Amygdala (tissue), 56 donors: ENCODE data around the gene MKNK1.
"Not testable (repeated sequence)": the region's sequence is repeated elsewhere in the genome, so short reads cannot be mapped to it uniquely, and the experiment has no call there.

Experiments used
- DNase-seq, 56 donors: peaks; one replicate each; lab custom pipeline; 2025; lab: John Stamatoyannopoulos, UW

The MKNK1 gene

DNA sequence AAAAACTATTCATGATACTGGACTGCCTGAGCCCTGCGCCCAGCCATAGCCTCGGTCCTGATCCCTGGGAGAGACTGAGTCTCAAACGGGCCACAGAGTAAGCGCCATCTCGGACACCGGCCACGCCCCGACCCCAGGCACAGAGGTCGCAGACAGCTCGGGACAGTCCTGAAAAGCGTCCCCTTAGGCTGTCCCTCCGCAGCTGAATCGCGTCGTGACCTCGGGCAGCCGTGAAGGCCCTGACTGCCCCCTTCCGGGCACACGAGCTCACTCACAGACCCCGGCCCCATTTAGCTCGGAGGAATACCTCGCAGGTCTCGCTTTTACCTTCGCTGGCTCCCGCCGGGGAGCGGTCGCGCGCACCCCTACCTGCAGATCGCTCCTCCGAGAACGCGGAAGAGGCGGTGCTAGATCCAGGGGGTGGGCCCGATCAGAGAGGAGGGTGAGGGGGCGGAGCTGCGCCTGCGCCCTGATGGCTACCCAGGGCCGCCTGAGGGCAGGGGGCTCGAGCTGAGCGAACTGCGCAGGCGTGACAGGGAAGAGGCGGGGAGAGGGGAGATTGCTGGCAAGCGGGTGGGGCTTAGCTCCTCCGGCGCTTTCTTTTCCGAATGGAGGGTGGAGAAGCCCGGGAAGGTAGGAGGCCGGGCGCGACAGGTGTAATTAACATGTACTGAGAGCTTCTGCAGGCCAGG, at the start of gene MKNK1:
TSS of gene MKNK1 (minus strand) at position 411 of the 692 bp plus-strand sequence. CDS start 20,941 bp downstream, outside the sequence.
- DNase-seq, result peak in 55 of 56 donors; percentile 28 to 90 (median 82)

DNA sequence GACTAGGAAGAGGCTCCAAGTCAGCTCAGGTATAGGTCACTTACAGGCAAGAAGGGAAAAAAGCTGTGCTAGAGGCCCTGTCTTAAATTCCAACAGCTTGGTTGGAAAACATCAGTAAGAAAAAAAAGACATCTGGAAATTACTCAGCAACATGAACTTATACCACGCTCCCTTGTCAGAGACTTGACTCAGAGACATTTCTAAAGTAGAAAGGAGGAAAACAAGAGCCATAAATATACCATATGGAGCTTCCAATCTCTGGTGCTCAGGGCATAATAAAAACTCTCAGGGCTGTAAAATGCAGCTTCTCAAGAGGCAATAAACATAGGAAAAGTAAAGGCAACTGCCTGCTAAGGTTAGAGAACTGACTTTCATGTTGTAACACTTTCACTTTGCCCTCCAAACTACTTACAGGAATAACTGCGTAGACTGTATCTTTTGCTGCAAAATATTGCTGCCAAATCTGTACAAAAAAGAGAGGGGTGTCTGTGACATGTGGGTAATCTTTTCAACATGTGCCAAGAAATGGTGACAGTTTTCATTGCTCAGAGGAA, 49.4 kb upstream of the MKNK1 start:
- DNase-seq, result no peak

DNA sequence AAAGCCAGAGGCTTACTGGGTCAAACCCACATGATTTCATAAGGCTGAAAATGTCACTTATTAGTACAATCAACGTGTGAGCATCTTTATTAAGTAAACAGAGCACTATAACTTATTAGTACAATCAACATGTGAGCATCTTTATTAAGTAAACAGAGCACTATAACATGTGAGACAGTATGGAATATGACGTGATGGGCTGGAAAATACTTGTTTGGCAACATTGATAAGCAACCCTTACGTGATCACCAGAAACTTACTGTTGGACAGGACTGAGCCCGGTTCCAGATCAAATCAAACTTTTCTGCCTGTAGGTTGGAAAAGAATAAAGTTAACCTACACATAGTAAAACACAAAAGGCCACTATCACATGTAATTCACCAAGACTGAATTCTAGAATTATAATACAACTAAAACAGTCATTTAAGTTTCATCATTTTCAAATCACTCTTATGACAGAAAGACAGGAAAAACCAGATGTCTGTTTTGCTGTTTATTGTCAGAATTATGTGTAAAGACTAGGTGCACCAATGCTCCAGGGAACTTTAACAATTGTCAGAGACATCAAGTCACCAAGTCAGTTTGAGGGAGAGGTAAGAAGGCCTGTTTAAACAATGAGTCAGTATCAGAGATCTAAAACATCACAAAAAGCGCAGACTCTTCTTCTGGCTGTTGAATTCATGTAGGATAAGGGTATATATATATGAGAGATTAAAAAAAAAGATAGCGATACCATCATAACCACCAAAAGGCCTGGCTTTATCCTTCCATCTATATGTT, 48.4 kb upstream of the MKNK1 start:
- DNase-seq, result no peak

DNA sequence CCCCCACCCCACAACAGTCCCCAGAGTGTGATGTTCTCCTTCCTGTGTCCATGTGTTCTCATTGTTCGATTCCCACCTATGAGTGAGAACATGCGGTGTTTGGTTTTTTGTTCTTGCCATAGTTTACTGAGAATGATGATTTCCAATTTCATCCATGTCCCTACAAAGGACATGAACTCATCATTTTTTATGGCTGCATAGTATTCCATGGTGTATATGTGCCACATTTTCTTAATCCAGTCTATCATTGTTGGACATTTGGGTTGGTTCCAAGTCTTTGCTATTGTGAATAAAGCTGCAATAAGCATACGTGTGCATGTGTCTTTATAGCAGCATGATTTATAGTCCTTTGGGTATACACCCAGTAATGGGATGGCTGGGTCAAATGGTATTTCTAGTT, 47.1 kb upstream of the MKNK1 start:
- DNase-seq, result not testable (repeated sequence)

DNA sequence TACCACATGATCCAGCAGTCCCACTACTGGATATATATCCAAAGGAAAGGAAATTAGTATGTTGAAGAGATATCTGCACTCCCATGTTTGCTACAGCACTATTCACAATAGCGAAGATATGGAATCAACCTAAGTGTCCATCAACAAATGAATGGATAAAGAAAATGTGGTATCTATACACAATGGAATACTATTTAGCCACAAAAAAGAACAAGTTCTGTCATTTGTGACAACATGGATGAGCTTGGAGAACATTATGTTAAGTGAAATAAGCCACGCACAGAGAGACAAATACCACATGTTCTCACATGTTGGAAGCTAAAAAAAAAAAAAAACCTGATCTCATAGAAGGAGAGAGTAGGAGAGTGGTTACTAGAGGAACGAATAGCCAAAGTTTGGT, 46.4 kb upstream of the MKNK1 start:
- no peak for DNase-seq

DNA sequence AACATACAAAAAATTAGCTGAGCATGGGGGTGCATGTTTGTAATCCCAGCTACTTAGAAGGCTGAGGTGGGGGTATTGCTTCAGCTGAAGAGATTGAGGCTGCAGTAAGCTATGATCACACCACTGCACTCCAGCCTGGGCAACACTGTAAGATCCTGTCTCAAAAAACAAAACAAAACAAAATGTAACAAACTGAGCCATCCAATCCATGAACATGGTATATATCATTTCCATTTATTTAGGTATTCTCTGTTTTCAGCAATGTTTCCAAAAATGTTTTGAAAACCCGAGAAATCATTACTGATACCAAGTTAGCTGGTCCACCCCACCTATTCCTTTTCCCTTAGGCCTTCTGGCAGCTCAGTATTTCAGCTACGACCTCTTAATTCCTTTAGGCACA, 45.7 kb upstream of the MKNK1 start:
- DNase-seq, result no peak

DNA sequence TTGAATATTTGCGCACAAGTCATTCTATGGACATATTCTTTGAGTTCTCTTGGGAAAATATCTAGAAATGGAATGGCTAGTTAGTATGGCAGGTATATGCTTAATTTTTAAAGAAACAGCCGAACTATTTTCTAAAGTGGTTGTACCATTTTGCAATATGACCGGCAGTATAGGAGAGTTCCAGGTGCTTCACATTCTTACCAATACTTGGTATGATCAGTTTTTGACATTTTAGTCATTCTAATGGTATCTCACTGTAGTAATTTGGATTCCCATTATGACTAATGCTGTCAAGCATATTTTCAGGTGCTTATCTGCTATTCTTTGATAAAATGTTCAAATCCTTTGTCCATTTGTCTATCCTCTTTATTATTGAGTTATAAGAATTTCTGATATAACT, 43.5 kb upstream of the MKNK1 start:
- DNase-seq, result no peak

DNA sequence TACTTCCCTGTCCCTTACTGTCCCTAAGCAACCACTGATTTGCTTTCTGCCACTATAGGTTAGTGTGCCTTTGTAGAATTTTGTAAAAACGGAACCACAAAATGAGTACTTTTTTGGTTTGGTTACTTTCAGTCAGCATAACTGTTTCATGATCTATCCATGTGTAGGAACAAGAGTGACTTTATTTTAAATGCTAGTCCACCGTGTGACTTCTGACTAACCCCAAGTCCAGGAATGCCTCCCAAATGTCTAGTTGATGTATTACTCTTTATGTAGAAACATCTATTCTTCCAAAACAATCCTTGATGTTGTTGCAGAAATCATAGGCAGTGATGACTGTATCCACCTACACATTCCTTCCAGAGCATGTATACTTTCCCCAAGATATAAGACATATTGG, 42.8 kb upstream of the MKNK1 start:
- no peak for DNase-seq

DNA sequence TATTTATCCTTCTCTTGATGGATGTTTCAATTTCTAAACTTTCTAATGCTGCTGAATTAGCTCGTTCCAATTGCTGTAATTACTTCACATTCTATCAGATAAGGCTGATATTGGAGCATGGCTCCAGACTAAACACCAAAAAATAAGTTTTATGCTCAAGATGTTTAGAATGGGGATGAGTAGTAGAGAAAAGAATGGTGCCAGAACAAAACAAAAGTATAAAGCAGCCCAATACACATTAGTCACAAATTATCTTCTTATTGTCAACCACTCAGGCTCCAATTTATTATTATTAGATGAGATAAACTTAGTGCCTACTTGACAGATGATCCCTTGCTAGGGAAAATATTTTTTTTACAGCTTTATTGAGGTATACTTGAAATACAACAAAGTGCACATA, 42.3 kb upstream of the MKNK1 start:
- DNase-seq, result no peak

DNA sequence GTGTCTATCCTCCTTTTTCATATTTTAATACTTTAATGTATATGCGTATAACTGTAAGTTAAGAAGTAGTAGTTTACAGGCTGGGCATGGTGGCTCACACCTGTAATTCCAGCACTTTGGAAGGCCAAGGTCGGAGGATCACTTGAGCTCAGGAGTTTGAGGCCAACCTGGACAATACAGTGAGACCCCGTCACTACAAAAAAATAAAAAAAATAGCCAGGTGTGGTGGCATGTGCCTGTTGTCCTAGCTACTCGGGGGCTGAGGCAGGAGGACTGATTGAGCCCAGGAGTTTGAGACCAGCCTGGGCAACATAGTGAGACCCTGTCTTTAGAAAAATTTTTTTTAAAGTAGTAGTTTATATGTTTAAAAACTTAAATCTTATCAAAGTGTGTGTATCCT, 41.7 kb upstream of the MKNK1 start:
- no peak for DNase-seq

DNA sequence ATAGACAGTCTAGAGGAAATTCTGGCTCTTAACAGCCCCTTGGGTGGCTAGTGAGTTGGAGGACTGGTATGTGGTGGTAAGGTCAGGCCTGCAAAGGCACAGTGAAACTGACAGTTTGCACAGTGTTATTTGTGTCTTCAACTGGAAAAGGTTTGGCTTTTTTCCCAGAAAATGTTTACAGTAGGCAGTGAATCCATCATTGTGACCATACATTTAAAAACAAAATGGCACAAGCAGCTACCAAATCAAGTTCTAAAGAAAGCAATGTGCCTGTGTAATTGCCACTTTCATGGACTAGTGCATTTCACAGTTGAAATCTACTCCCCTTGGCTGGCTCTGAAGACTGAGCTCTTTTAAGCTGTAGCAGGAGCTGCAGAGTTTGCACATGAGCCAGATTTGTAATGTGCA, 39.3 kb upstream of the MKNK1 start:
- peak in 1 of 56 donors; percentile 8 for DNase-seq

DNA sequence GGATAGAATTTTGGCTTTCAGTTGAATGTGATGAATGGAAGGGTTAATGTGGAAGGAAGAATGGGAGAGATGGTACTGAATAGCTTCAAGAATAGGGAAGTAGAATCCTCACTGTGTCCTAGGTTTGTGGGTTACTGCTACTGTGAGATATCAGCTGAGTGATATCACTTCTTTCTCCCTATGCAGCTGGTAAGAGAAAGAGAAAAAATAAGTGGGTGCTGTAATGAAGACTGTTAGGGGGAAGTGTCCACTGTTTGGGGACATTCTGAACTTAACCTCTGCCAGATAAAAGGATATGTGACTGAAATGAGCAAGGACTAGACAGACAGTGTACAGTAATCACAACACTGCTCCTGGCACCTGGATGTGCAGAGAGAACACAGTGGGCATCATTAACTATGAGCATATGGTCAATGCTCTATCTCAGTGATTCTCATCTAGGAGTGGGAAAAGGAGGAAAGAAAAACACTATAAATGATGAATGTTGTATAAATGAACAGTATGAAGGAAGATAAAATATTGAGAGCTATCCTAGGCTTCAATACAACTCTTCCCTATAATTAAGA, 38.1 kb upstream of the MKNK1 start:
- no peak for DNase-seq

DNA sequence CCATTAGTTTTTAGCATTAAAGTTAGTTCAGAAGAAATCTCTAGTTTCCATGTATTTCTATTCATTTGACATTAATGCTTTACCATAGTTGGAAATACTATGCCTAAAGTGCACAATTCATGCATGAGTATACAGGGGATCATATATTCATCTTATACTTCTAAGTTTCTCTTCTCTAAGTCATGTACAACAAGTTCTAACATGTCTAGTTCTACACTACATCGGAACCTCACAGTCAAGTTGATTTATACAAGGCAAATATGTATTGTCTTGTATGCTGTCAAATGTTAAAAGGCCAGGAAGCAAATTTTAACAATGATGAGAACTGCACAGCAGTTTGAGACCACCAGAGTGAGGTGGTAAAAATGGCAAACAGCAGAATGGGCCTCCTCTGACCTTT, 35.5 kb upstream of the MKNK1 start:
- DNase-seq, result no peak

DNA sequence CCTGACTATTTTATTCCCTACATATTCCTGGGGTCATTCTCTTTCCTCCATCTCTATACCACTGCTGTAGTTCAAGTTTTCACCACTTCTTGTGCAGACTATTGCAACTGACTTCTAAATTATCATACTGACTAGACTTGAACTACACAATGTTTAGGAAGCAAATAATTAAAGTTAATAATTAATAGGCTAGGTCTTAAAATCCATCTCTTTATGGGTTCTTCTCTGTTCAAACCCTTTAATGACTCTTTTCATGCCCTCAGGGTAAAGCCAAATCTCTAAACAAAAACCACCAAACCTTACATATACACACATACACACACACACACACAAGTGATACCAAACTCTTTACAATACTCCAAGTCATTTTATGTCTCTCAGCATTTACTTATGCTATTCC, 34.9 kb upstream of the MKNK1 start:
- no peak for DNase-seq

DNA sequence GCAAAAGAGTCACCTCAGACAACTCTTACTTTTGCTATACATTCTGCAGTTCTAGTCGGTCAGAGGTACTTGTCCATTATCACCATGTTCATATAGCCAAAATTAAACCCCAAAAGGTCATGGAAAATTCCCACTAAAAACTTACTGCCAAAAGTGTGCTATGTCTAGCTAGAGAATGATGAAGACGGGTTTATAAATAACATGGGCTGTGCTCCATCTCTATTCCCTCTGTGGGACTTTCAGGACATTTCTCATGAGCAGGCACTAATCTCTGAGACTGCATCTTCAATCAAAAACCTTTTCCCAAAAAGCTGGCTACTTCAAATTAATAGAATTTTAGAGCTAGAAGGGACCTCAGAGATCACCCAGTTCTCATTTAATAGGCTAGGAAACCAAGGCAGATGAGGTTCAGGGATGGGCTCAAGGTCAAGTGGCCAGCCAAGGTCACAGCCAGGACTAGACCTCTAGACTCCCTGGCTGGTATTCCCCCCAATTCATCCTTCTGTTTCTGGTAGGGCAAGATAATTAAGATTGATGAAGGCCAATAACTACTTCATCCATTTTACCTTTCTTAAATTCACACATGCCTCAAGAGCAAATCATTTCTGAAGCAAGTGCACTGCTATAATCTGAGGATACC, 33.5 kb upstream of the MKNK1 start:
- no peak for DNase-seq

DNA sequence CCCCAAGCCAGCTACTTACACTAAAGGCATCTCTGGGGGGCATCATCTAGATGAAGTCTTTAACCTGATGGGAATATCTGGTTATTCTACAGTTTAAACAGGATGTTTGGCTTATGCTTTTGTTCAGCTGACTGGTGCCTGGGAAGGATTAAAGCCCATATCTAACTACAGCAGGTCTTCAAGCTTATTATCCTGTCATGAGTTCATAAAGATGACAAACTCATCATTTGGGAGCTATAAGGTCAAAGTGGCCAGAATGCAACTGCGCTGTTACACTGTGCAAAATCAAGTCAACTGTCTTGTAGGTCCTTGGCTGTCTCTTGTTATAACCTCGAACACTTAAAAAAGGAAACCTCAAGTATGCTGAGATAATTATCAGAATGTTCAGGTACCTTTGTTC, 31.1 kb upstream of the MKNK1 start:
- DNase-seq, result no peak

DNA sequence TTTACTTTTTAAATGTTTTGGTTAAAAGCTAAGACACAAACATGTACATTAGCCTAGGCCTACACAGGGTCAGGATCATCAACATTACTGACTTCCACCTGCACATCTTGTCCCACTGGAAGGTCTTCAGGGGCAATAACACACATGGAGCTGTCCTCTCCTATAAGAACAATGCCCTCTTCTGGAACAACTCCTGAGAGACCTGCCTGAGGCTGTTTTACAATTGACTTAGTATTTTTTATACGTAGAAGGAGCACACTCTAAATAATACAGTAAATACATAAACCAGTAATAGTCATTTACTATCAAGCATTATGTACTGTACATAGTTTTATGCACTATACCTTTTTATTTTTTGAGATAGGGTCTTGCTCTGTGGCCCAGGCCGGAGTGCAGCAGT, 26.7 kb upstream of the MKNK1 start:
- no peak for DNase-seq

DNA sequence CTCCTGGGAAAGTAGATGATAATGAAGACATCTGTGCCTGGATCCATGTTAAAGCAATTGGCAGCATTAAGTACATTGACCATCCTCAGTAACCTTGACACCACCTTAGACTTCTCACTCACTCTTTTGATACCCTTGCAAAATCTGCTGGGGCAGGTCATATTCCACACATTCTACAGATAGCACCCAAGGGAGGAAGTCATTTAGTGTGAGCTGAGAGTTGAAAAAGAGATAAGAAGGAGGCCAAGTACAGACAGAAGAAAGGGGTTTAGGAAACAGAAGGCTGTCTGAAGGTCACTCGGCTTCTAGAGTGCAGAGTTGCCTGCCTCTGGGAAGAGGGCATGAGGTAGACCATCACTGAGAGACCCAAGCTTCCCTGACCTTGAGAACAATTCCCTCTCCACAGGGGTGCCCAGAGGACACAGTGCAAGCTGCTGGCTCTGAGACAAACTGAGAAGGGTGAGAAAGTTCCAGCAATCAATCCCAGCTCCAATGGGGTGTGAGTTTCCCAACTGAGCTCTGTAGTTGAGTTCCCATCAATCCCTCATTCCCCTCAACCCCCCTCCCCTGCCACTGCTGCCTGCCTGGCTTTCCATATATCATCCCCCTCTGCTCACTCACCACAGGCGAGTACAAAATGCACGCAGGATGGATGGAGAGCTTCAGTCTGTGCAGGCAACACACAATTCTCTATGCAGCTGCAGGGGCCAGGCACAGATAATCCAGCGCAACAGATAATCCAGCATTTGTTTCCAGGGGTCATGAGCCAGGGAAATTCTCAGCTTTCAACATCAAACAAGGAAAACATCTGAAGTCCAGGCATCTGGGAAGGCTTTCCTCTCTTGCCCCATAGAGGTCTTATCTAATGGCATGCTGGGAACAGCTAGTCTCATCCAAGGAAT, 19.9 kb upstream of the MKNK1 start:
- DNase-seq, result no peak

DNA sequence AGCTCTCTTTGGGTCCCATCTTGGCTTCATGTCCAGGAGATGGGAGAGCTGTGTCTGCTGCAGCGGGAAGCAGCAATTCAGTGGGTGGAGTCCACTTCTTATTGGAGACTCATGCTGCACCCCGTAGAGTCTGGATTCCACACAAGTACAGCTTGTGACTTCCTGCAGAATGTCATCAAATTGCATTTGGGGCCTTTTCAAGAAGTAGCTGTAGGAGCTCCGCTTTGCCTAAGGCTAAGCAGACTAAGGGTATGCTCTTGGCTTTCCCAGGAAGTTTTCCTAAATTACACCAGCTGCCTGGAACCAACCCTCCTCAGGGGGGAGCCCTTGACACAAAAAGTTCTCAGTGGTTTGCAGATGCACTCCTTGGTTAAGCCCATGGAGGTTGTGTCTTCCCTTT, 18.3 kb upstream of the MKNK1 start:
- DNase-seq, result peak in 2 of 56 donors; percentile 10 to 35

DNA sequence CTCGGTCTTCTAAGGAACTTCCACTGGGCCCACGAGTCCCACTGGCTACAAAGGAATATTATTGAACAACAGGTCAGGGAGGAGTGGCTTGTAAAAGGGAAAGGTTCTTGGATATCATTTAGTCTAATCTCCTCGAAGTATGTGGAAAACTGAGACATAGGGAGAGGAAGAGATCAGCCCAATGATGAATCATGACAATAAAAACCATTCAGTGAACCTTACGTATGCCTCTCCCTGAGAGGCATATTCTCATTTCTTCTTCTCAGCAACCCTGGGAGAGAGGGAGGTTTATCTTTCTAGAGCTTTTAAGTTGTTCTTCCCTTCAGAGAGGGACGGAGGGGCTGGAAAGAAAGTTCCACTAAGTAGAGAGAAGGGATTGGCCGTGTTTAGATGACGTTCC, 17.9 kb upstream of the MKNK1 start:
- no peak for DNase-seq
